GM23248 (cell line): ENCODE data around the gene GOLGA8H. TPM values are rescaled to one million over a fixed set of nuclear protein-coding genes. Genes with fewer than 3 reads are reported as not detected.
A peak's percentile ranks its signal among the peaks of the same experiment; 100 is the strongest.
"Not testable (repeated sequence)": the region's sequence is repeated elsewhere in the genome, so short reads cannot be mapped to it uniquely, and the experiment has no call there.

Experiments
- DNase-seq: peaks from one replicate; pipeline ENCODE4 v3.0.0-alpha.2; 2015
- H2AFZ ChIP-seq: fragments of 200-600 bp; sonication (generic); 2 replicates; pipeline ENCODE4 v1.6.1; 2016; ENCODE audit warnings: antibody characterized with exemption
- H3F3A ChIP-seq: fragments of 200-600 bp; sonication (generic); 2 replicates; pipeline ENCODE4 v1.6.1; 2016; ENCODE audit warnings: mild to moderate bottlenecking, antibody characterized with exemption, mixed run types; ENCODE audit not compliant: insufficient read depth
- H3K27ac ChIP-seq: fragments of 200-600 bp; sonication (generic); 2 replicates; pipeline ENCODE4 v1.5.1; 2016; ENCODE audit warnings: mild to moderate bottlenecking
- H3K27me3 ChIP-seq: fragments of 200-600 bp; sonication (generic); replicated peaks from 2 replicates; pipeline ENCODE4 v1.6.1; 2016; ENCODE audit warnings: mild to moderate bottlenecking; ENCODE audit not compliant: insufficient read depth
- H3K36me3 ChIP-seq: fragments of 200-600 bp; sonication (generic); 2 replicates; pipeline ENCODE4 v1.6.1; 2016; ENCODE audit warnings: low read depth, mild to moderate bottlenecking
- H3K4me1 ChIP-seq: fragments of 200-600 bp; sonication (generic); 2 replicates; pipeline ENCODE4 v1.6.1; 2016; ENCODE audit warnings: mild to moderate bottlenecking; ENCODE audit not compliant: insufficient read depth
- H3K4me2 ChIP-seq: fragments of 200-600 bp; sonication (generic); one replicate; pipeline ENCODE4 v1.6.1; 2016; ENCODE audit warnings: mild to moderate bottlenecking; ENCODE audit not compliant: unreplicated experiment
- H3K4me3 ChIP-seq: fragments of 200-600 bp; sonication (generic); 2 replicates; pipeline ENCODE4 v1.5.1; 2016; ENCODE audit warnings: mild to moderate bottlenecking
- H3K79me2 ChIP-seq: fragments of 200-600 bp; sonication (generic); 2 replicates; pipeline ENCODE4 v1.6.1; 2016; ENCODE audit warnings: mild to moderate bottlenecking; ENCODE audit not compliant: insufficient read depth
- H3K9ac ChIP-seq: fragments of 200-600 bp; sonication (generic); 2 replicates; pipeline ENCODE4 v1.6.1; 2016; ENCODE audit warnings: mild to moderate bottlenecking
- H3K9me2 ChIP-seq: fragments of 200-600 bp; sonication (generic); 2 replicates; pipeline ENCODE4 v1.6.1; 2016; ENCODE audit warnings: mixed run types, mild to moderate bottlenecking, moderate library complexity; ENCODE audit not compliant: insufficient read depth
- H3K9me3 ChIP-seq: fragments of 200-600 bp; sonication (generic); one replicate; pipeline ENCODE4 v1.6.1; 2017; ENCODE audit warnings: low read depth
- H4K20me1 ChIP-seq: fragments of 200-600 bp; sonication (generic); 2 replicates; pipeline ENCODE4 v1.6.0; 2016; ENCODE audit not compliant: insufficient read depth
- WGBS, 2 experiments: methylation state at CpG; one replicate each; pipeline ENCODE4 v1.1.6; 2015 to 2017; ENCODE audit warnings: low lambda C conversion rate in 2 of 2, low coverage in 1 of 2; ENCODE audit errors: missing lambda C conversion rate in 2 of 2; 5-methylcytosine and 5-hydroxymethylcytosine counted together
- in situ Hi-C: fragments of 300-500 bp; cut with MboI; formaldehyde crosslinking; loops from 2 replicates; pipeline ENCODE4 v1.15.0; 2020
- polyA plus RNA-seq: library from polyadenylated mRNA; unstranded; fragments of >200 nt; fragmentation: Nextera tagmentation; extraction: Ambion mirVana; gene quantifications from 2 replicates; pipeline ENCODE4 v1.2.1, GENCODE V29; 2016
- total RNA-seq: library from RNA; depleted of rRNA; stranded (reverse); fragments of >200 nt; shearing (Covaris generic); gene quantifications from 2 replicates; pipeline ENCODE4 v1.2.3, GENCODE V29; 2014

GOLGA8H gene
- total and polyA plus RNA-seq, 2 experiments from 2014 or later, result not detected

GRCh38 chr15:30621342-30621741, 17.5 kb downstream of the GOLGA8H start:
- H3K4me1 ChIP-seq, H3K27ac ChIP-seq, H3K4me2 ChIP-seq, in situ Hi-C loops, H3K4me3 ChIP-seq, H3K9me3 ChIP-seq, H3K79me2 ChIP-seq, H3F3A ChIP-seq, H4K20me1 ChIP-seq, H3K9ac ChIP-seq, H3K27me3 ChIP-seq, H3K9me2 ChIP-seq, H2AFZ ChIP-seq, H3K36me3 ChIP-seq: not testable (repeated sequence)
- 0 to 22% methylated on average over 2 to 3 of the region's 3 CpGs for WGBS, 2 experiments
- peak; percentile 15 for DNase-seq

DNA sequence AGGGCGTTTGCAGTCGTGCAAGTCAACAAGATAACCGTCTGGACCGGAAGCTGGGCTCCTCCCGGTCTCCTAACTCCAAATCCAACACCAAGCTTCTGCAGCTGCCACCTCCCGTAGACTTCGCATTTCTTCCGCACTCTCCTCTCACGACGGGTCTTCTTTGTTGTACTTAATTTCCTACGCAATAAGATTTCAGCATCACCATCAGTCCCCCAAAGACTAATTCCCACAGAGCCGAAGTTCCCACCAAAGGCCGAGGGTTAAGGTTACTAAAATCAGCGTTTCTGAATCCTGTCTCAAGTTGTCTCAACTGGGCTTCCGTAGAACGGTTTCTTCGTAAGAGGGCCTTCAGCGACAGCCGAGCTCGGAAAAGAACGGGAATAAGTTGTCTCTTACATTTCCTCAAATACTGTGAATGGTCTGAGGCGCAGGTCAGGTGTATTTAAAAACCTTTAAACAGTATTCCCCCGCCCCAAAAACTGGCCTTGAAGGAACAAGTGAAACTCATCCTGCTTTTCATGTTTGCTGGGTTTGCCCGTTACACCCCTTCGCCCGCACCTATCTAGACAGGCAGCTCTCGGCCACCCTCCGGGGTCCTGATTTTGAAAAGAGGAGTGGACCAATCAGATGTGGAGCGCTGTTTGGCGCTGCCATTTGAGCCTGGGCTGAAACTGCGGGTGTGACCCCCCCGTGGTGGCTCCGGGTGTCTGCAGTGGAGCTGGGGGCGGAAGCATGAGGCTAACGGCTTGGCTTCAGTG, 21.8 kb downstream of the GOLGA8H start, which contains the start of gene ARHGAP11B:
Gene ARHGAP11B (plus strand): TSS at position 693 of the 758 bp plus-strand sequence.
- H3K4me2 ChIP-seq, result peak within 1 kb of the TSS; percentile 84
- not testable (repeated sequence) for H3K9me2 ChIP-seq, H3K4me1 ChIP-seq, H3K36me3 ChIP-seq, H3F3A ChIP-seq, H4K20me1 ChIP-seq, H3K9me3 ChIP-seq, H3K27me3 ChIP-seq
- in situ Hi-C loops, result loop anchor here (25.0 kb wide), 1 partner anchor 1987 kb away; the partner anchor contains the start of gene ARHGAP11A
- H2AFZ ChIP-seq, result peak within 1 kb of the TSS; percentile 86
- peaks cover 42% of the 10 kb centered on the region for H3K79me2 ChIP-seq
- peak within 1 kb of the TSS; percentile 82 for H3K4me3 ChIP-seq
- H3K27ac ChIP-seq, result peak within 1 kb of the TSS; percentile 88
- H3K9ac ChIP-seq, result peak within 1 kb of the TSS; percentile 88
- DNase-seq, result peak; percentile 99
- 0 to 2% methylated on average over 35 of the region's 35 CpGs for WGBS, 2 experiments

- Histone ChIP-seq H3K79me2 (peaks cover 45% of the 10 kb centered on the region), H3K9ac (peak overlapping the region; percentile 88), H2AFZ (peak overlapping the region; percentile 86), H3K4me2 (peak overlapping the region; percentile 84), H3K27ac (peak overlapping the region; percentile 88), H3K4me3 (peak overlapping the region; percentile 82)
- peak; percentile 40 for DNase-seq
- not testable (repeated sequence) for H4K20me1 ChIP-seq, H3K27me3 ChIP-seq, H3K9me2 ChIP-seq, H3F3A ChIP-seq, H3K36me3 ChIP-seq, H3K9me3 ChIP-seq, H3K4me1 ChIP-seq
- 1 to 2% methylated on average over 10 to 12 of the region's 22 CpGs for WGBS, 2 experiments
- in situ Hi-C loops, result loop anchor here (25.0 kb wide), 1 partner anchor 1986 kb away; the partner anchor contains the start of gene ARHGAP11A
Observed at GRCh38 chr15:30626194-30626565, 22.4 kb downstream of the GOLGA8H start.

- not testable (repeated sequence) for H3F3A ChIP-seq, H3K36me3 ChIP-seq, H3K4me1 ChIP-seq, H3K9me3 ChIP-seq, H4K20me1 ChIP-seq, H3K27me3 ChIP-seq, H3K9me2 ChIP-seq
- H3K79me2 ChIP-seq, result peaks cover 50% of the 10 kb centered on the region
- H3K9ac ChIP-seq, result peak overlapping the region; percentile 88
- DNase-seq, result peak; percentile 28
- in situ Hi-C loops, result loop anchor here (25.0 kb wide), 1 partner anchor 1986 kb away; the partner anchor contains the start of gene ARHGAP11A
- peak overlapping the region; percentile 82 for H3K4me3 ChIP-seq
- peak overlapping the region; percentile 88 for H3K27ac ChIP-seq
- WGBS, 2 experiments, result 0 to 1% methylated on average over 10 to 20 of the region's 20 CpGs
- H2AFZ ChIP-seq, result peak overlapping the region; percentile 86
- peak overlapping the region; percentile 84 for H3K4me2 ChIP-seq
Observed at GRCh38 chr15:30626632-30627031, 22.8 kb downstream of the GOLGA8H start.
